WERI-Rb-1 (cell line): ENCODE results near the gene MROH2B.
A peak's percentile ranks its signal among the peaks of the same experiment; 100 is the strongest.

ENCODE experiments used
- DNase-seq: peaks from one replicate; pipeline ENCODE4 v3.0.0-alpha.2; 2020
- H3K27ac ChIP-seq: fragments of 250-450 bp; sonication (Bioruptor Pico); 2 replicates; pipeline ENCODE4 v1.5.1; 2020; ENCODE audit warnings: mild to moderate bottlenecking, moderate library complexity
- H3K27me3 ChIP-seq: fragments of 250-450 bp; sonication (Bioruptor Pico); 2 replicates; pipeline ENCODE4 v1.5.1; 2021; ENCODE audit warnings: mild to moderate bottlenecking, low read depth, moderate library complexity; ENCODE audit not compliant: insufficient read depth, severe bottlenecking
- H3K36me3 ChIP-seq: fragments of 250-450 bp; sonication (Bioruptor Pico); 2 replicates; pipeline ENCODE4 v1.5.1; 2020; ENCODE audit warnings: mild to moderate bottlenecking, moderate library complexity
- H3K4me3 ChIP-seq: 2 replicates; pipeline ENCODE4 v1.5.1; 2011; ENCODE audit warnings: low read depth, mild to moderate bottlenecking, control low read depth, low read length
- H3K9me3 ChIP-seq: fragments of 250-450 bp; sonication (Bioruptor Pico); 2 replicates; pipeline ENCODE4 v1.5.1; 2021; ENCODE audit warnings: mild to moderate bottlenecking, moderate library complexity; ENCODE audit not compliant: severe bottlenecking
- CTCF ChIP-seq: IDR thresholded peaks from 2 replicates; pipeline ENCODE4 v1.5.1; 2011; ENCODE audit warnings: low read depth, mild to moderate bottlenecking, control low read depth, inconsistent platforms, low read length

Gene MROH2B

GRCh38 chr5:40986666-40987065 lies 84.5 kb downstream of the MROH2B start:
- Histone ChIP-seq H3K27me3 (no peaks in the 10 kb centered on the region), H3K9me3 (peaks cover 7% of the 10 kb centered on the region), H3K27ac (no peak overlapping the region), H3K4me3 (no peak overlapping the region), H3K36me3 (no peaks in the 10 kb centered on the region)
- no peak for DNase-seq
- TF ChIP-seq CTCF = no peak

GRCh38 chr5:40985501-40985900 lies 85.6 kb downstream of the MROH2B start:
- Histone ChIP-seq H3K27me3 (no peaks in the 10 kb centered on the region), H3K4me3 (no peak overlapping the region), H3K27ac (no peak overlapping the region), H3K36me3 (no peaks in the 10 kb centered on the region), H3K9me3 (peaks cover 7% of the 10 kb centered on the region)
- DNase-seq = no peak
- no peak for TF ChIP-seq CTCF

GRCh38 chr5:40984884-40985283 lies 86.3 kb downstream of the MROH2B start:
- Histone ChIP-seq H3K27ac (no peak overlapping the region), H3K27me3 (no peaks in the 10 kb centered on the region), H3K4me3 (no peak overlapping the region), H3K36me3 (no peaks in the 10 kb centered on the region), H3K9me3 (peaks cover 7% of the 10 kb centered on the region)
- TF ChIP-seq CTCF = no peak
- no peak for DNase-seq

GRCh38 chr5:40983781-40984180 lies 87.4 kb downstream of the MROH2B start:
- Histone ChIP-seq H3K9me3 (peaks cover 7% of the 10 kb centered on the region), H3K27ac (no peak overlapping the region)
- no peak for TF ChIP-seq CTCF

GRCh38 chr5:40981420-40981819 lies 89.7 kb downstream of the MROH2B start:
- Histone ChIP-seq H3K4me3 (no peak overlapping the region), H3K9me3 (no peaks in the 10 kb centered on the region), H3K27ac (no peak overlapping the region; the same call in 1 of the 2 replicates), H3K36me3 (no peaks in the 10 kb centered on the region), H3K27me3 (no peaks in the 10 kb centered on the region)
- DNase-seq = no peak
- no peak for TF ChIP-seq CTCF

More at GRCh38 chr5:40983781-40984180, 87.4 kb downstream of the MROH2B start:
- DNase-seq = no peak
- H3K4me3 ChIP-seq = no peak overlapping the region
- H3K27me3 ChIP-seq = no peaks in the 10 kb centered on the region
- H3K36me3 ChIP-seq = no peaks in the 10 kb centered on the region

- Histone ChIP-seq H3K4me3 (peak overlapping the region; percentile 34), H3K9me3 (no peaks in the 10 kb centered on the region), H3K27me3 (no peaks in the 10 kb centered on the region), H3K27ac (peak overlapping the region; percentile 67), H3K36me3 (no peaks in the 10 kb centered on the region)
- TF ChIP-seq CTCF = no peak
- DNase-seq = peak; percentile 67
Measured at GRCh38 chr5:40976836-40977235, 94.3 kb downstream of the MROH2B start.
